WTC11 (cell line): ENCODE measurements around the gene LRMDA. TPM values are rescaled to one million over a fixed set of nuclear protein-coding genes. Genes with fewer than 3 reads are reported as not detected.

Experiments used
- ATAC-seq: fragments of 200-7000 bp; cut with Tn5 transposase; 2 replicates; pipeline ENCODE4 v1.10.0; 2021; ENCODE audit warnings: mild to moderate bottlenecking, moderate library complexity
- CTCF ChIA-PET: fragments of 300-600 bp; sonication (Branson Sonifier 250); formaldehyde crosslinking; loops from one replicate; lab custom pipeline; 2021; ENCODE audit warnings: antibody characterized with exemption; lab: Charles Lee
- POLR2A ChIA-PET: fragments of 350-600 bp; sonication (Branson Sonifier 250); formaldehyde crosslinking; loops from one replicate; lab custom pipeline; 2021; ENCODE audit warnings: antibody characterized with exemption; lab: Charles Lee
- DNase-seq: peaks from one replicate; pipeline ENCODE4 v3.0.0; 2021; ENCODE audit warnings: low spot score
- H3K27ac Mint-ChIP-seq: 2 replicates; pipeline ENCODE4 v1.8.0; 2021; ENCODE audit warnings: mixed read lengths
- H3K27me3 Mint-ChIP-seq: 2 replicates; pipeline ENCODE4 v1.8.0; 2021; ENCODE audit warnings: low read depth, mild to moderate bottlenecking, moderate library complexity, mixed read lengths
- H3K36me3 Mint-ChIP-seq: 2 replicates; pipeline ENCODE4 v1.8.0; 2021; ENCODE audit warnings: mixed read lengths
- H3K4me1 Mint-ChIP-seq: 2 replicates; pipeline ENCODE4 v1.8.0; 2022; ENCODE audit warnings: mixed read lengths
- H3K4me3 Mint-ChIP-seq: 2 replicates; pipeline ENCODE4 v1.8.0; 2021; ENCODE audit warnings: mild to moderate bottlenecking, moderate library complexity, mixed read lengths
- H3K9me3 Mint-ChIP-seq: 2 replicates; pipeline ENCODE4 v1.8.0; 2021; ENCODE audit warnings: mixed read lengths
- ATF1 ChIP-seq: sonication (generic); formaldehyde crosslinking; IDR thresholded peaks from 2 replicates; pipeline ENCODE4 v1.8.1; 2023; ENCODE audit warnings: mild to moderate bottlenecking, moderate library complexity, missing genetic modification reagents
- ETV6 ChIP-seq: sonication (generic); formaldehyde crosslinking; IDR thresholded peaks from 2 replicates; pipeline ENCODE4 v1.8.1; 2022; ENCODE audit warnings: mild to moderate bottlenecking, missing genetic modification reagents
- HMGA2 ChIP-seq: fragments of 250-450 bp; sonication (Bioruptor Pico); IDR thresholded peaks from 2 replicates; pipeline ENCODE4 v1.4.0; 2021; ENCODE audit warnings: mild to moderate bottlenecking, moderate library complexity
- JUN ChIP-seq: sonication (generic); formaldehyde crosslinking; IDR thresholded peaks from 2 replicates; pipeline ENCODE4 v1.8.0; 2023; ENCODE audit warnings: mild to moderate bottlenecking, missing genetic modification reagents
- MYBL2 ChIP-seq: sonication (generic); formaldehyde crosslinking; IDR thresholded peaks from 2 replicates; pipeline ENCODE4 v1.8.1; 2023; ENCODE audit warnings: mild to moderate bottlenecking, moderate library complexity, missing genetic modification reagents
- RORB ChIP-seq: fragments of 250-450 bp; sonication (Bioruptor Pico); IDR thresholded peaks from 2 replicates; pipeline ENCODE4 v1.9.0; 2021; ENCODE audit warnings: mild to moderate bottlenecking
- TEAD4 ChIP-seq: sonication (generic); formaldehyde crosslinking; IDR thresholded peaks from 2 replicates; pipeline ENCODE4 v1.8.0; 2022; ENCODE audit warnings: mild to moderate bottlenecking, missing genetic modification reagents
- ZNF232 ChIP-seq: sonication (generic); formaldehyde crosslinking; IDR thresholded peaks from 2 replicates; pipeline ENCODE4 v1.8.0; 2022; ENCODE audit warnings: mild to moderate bottlenecking, missing genetic modification reagents
- ZNF263 ChIP-seq: sonication (generic); formaldehyde crosslinking; IDR thresholded peaks from 2 replicates; pipeline ENCODE4 v1.8.1; 2022; ENCODE audit warnings: low read depth, mild to moderate bottlenecking, moderate library complexity, missing genetic modification reagents
- total RNA-seq: library from RNA; stranded (reverse); gene quantifications from 3 replicates; pipeline ENCODE4 v1.2.3, GENCODE V29; 2021
- TF ChIP-seq, protein P1 (sequence below): sonication (generic); formaldehyde crosslinking; IDR thresholded peaks from 2 replicates; pipeline ENCODE4 v1.8.1; 2023; ENCODE audit warnings: mild to moderate bottlenecking, missing genetic modification reagents, moderate library complexity
- TF ChIP-seq, protein P2 (sequence below): sonication (generic); formaldehyde crosslinking; IDR thresholded peaks from 2 replicates; pipeline ENCODE4 v1.8.0; 2022; ENCODE audit warnings: mild to moderate bottlenecking, missing genetic modification reagents
- TF ChIP-seq, protein P3 (sequence below): fragments of 250-450 bp; sonication (Bioruptor Pico); conservative IDR thresholded peaks from 2 replicates; pipeline ENCODE4 v1.9.0; 2021; ENCODE audit warnings: mild to moderate bottlenecking
- TF ChIP-seq, protein P4 (sequence below): sonication (generic); formaldehyde crosslinking; IDR thresholded peaks from 2 replicates; pipeline ENCODE4 v1.8.1; 2023; ENCODE audit warnings: mild to moderate bottlenecking, missing genetic modification reagents, borderline replicate concordance
- TF ChIP-seq, protein P5 (sequence below): sonication (generic); formaldehyde crosslinking; IDR thresholded peaks from 2 replicates; pipeline ENCODE4 v1.8.1; 2022; ENCODE audit warnings: mild to moderate bottlenecking, moderate library complexity, missing genetic modification reagents
- TF ChIP-seq, protein P6 (sequence below): sonication (generic); formaldehyde crosslinking; IDR thresholded peaks from 2 replicates; pipeline ENCODE4 v1.8.0; 2022; ENCODE audit warnings: missing genetic modification reagents
- TF ChIP-seq, protein P7 (sequence below): sonication (generic); formaldehyde crosslinking; conservative IDR thresholded peaks from 2 replicates; pipeline ENCODE4 v1.8.1; 2022; ENCODE audit warnings: mild to moderate bottlenecking, missing genetic modification reagents
- TF ChIP-seq, protein P8 (sequence below): fragments of 250-450 bp; sonication (Bioruptor Pico); IDR thresholded peaks from 2 replicates; pipeline ENCODE4 v1.8.0; 2021; ENCODE audit warnings: mild to moderate bottlenecking
- TF ChIP-seq, protein P9 (sequence below): fragments of 250-450 bp; sonication (Bioruptor Pico); IDR thresholded peaks from 2 replicates; pipeline ENCODE4 v1.9.0; 2021; ENCODE audit warnings: mild to moderate bottlenecking

The LRMDA gene
- total RNA-seq, 1 experiment from 2014 or later, result 0.92 TPM

DNA sequence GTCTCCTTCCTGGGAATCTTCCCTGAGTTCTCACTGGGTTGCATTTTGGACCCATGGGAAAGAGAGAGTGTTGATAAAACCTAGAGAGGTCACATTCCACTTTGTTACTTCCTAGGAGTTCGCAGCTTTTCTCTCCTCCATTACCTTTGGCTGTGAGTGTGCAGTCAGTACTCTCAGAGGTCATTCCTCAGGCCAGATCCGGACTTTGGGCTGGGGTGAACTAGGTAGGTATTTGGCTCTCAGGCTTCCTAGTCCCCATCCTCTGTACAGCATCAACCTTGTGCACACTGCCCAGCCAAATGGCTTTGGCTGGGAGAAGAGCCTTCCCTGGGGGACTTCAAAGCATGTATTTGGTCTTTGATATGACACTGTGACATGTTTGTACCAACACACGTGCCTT lies 508.1 kb downstream of the LRMDA start (continued):
- TF ChIP-seq, protein P1, sequence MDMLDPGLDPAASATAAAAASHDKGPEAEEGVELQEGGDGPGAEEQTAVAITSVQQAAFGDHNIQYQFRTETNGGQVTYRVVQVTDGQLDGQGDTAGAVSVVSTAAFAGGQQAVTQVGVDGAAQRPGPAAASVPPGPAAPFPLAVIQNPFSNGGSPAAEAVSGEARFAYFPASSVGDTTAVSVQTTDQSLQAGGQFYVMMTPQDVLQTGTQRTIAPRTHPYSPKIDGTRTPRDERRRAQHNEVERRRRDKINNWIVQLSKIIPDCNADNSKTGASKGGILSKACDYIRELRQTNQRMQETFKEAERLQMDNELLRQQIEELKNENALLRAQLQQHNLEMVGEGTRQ (CRISPR knock-in tag), result no peak
- TF ChIP-seq, protein P2, sequence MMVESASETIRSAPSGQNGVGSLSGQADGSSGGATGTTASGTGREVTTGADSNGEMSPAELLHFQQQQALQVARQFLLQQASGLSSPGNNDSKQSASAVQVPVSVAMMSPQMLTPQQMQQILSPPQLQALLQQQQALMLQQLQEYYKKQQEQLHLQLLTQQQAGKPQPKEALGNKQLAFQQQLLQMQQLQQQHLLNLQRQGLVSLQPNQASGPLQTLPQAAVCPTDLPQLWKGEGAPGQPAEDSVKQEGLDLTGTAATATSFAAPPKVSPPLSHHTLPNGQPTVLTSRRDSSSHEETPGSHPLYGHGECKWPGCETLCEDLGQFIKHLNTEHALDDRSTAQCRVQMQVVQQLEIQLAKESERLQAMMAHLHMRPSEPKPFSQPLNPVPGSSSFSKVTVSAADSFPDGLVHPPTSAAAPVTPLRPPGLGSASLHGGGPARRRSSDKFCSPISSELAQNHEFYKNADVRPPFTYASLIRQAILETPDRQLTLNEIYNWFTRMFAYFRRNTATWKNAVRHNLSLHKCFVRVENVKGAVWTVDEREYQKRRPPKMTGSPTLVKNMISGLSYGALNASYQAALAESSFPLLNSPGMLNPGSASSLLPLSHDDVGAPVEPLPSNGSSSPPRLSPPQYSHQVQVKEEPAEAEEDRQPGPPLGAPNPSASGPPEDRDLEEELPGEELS (CRISPR knock-in tag), result no peak
- TF ChIP-seq ATF1 (CRISPR knock-in tag), result no peak
- no peak for TF ChIP-seq ETV6 (CRISPR knock-in tag)
- TF ChIP-seq, protein P3, sequence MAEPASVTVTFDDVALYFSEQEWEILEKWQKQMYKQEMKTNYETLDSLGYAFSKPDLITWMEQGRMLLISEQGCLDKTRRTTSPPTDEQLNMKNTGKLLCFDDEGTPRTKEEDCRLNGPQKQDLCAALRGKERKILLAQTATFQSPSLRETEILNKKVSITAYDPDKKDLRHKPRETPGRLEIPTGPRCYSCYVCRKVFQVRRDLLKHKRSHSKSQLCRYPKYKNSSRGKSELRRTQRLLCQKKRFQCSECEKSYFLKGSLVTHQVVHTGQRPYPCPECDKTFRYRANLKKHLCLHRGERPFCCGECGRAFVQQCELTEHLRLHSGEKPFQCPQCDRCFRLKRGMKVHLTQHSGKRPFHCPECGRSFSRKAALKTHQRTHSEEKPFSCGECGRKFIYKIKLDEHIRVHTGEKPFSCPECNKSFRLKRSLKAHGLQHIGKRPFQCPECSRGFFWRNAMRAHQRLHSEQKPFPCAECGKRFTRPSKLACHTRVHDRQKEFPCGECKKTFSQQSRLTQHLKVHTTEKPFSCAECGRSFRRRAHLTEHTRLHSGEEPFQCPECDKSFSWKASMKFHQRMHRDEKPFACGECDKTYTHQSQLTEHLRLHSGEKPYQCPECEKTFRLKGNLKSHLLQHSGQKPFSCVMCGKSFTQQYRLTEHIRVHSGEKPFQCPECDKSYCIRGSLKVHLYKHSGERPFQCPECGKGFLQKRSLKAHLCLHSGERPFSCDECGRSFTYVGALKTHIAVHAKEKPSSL (CRISPR knock-in tag), result no peak
- TF ChIP-seq TEAD4 (CRISPR knock-in tag), result no peak
- no peak for TF ChIP-seq MYBL2
- TF ChIP-seq, protein P4, sequence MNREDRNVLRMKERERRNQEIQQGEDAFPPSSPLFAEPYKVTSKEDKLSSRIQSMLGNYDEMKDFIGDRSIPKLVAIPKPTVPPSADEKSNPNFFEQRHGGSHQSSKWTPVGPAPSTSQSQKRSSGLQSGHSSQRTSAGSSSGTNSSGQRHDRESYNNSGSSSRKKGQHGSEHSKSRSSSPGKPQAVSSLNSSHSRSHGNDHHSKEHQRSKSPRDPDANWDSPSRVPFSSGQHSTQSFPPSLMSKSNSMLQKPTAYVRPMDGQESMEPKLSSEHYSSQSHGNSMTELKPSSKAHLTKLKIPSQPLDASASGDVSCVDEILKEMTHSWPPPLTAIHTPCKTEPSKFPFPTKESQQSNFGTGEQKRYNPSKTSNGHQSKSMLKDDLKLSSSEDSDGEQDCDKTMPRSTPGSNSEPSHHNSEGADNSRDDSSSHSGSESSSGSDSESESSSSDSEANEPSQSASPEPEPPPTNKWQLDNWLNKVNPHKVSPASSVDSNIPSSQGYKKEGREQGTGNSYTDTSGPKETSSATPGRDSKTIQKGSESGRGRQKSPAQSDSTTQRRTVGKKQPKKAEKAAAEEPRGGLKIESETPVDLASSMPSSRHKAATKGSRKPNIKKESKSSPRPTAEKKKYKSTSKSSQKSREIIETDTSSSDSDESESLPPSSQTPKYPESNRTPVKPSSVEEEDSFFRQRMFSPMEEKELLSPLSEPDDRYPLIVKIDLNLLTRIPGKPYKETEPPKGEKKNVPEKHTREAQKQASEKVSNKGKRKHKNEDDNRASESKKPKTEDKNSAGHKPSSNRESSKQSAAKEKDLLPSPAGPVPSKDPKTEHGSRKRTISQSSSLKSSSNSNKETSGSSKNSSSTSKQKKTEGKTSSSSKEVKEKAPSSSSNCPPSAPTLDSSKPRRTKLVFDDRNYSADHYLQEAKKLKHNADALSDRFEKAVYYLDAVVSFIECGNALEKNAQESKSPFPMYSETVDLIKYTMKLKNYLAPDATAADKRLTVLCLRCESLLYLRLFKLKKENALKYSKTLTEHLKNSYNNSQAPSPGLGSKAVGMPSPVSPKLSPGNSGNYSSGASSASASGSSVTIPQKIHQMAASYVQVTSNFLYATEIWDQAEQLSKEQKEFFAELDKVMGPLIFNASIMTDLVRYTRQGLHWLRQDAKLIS (CRISPR knock-in tag), result no peak
- TF ChIP-seq, protein P5, sequence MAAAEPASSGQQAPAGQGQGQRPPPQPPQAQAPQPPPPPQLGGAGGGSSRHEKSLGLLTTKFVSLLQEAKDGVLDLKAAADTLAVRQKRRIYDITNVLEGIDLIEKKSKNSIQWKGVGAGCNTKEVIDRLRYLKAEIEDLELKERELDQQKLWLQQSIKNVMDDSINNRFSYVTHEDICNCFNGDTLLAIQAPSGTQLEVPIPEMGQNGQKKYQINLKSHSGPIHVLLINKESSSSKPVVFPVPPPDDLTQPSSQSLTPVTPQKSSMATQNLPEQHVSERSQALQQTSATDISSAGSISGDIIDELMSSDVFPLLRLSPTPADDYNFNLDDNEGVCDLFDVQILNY (CRISPR knock-in tag), result no peak
- TF ChIP-seq ZNF232 (CRISPR knock-in tag), result no peak

DNA sequence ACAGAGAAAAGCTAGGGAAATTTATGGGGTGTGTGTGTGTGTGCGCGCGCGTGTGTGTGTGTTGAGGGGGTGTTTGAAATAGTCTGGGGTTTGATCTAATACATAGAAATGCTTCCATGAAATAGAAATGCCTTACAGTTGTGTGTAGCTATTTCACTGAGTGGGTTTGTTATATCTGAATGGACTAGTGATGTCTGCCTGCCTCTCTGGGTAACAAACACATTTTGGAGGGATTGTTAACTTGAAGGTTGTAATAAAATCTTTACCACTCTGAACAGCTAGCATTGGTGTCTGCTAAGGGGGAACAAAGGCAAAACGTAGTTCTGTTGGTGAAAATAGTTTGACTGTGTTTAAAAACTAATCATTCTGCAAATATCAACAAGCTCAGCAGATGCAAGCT lies 509.3 kb downstream of the LRMDA start:
- Mint-ChIP-seq H3K4me1 (peaks cover 10% of the 10 kb centered on the region), H3K27me3 (peaks cover 2% of the 10 kb centered on the region; the same call in 1 of the 2 replicates), H3K27ac (no peak overlapping the region), H3K4me3 (no peak overlapping the region), H3K9me3 (peaks cover 22% of the 10 kb centered on the region), H3K36me3 (peaks cover 9% of the 10 kb centered on the region; the same call in 1 of the 2 replicates)
- ChIA-PET CTCF (no interaction called here), POLR2A (no interaction called here)
- DNase-seq (no peak), ATAC-seq (no peak)
- TF ChIP-seq, protein P6, sequence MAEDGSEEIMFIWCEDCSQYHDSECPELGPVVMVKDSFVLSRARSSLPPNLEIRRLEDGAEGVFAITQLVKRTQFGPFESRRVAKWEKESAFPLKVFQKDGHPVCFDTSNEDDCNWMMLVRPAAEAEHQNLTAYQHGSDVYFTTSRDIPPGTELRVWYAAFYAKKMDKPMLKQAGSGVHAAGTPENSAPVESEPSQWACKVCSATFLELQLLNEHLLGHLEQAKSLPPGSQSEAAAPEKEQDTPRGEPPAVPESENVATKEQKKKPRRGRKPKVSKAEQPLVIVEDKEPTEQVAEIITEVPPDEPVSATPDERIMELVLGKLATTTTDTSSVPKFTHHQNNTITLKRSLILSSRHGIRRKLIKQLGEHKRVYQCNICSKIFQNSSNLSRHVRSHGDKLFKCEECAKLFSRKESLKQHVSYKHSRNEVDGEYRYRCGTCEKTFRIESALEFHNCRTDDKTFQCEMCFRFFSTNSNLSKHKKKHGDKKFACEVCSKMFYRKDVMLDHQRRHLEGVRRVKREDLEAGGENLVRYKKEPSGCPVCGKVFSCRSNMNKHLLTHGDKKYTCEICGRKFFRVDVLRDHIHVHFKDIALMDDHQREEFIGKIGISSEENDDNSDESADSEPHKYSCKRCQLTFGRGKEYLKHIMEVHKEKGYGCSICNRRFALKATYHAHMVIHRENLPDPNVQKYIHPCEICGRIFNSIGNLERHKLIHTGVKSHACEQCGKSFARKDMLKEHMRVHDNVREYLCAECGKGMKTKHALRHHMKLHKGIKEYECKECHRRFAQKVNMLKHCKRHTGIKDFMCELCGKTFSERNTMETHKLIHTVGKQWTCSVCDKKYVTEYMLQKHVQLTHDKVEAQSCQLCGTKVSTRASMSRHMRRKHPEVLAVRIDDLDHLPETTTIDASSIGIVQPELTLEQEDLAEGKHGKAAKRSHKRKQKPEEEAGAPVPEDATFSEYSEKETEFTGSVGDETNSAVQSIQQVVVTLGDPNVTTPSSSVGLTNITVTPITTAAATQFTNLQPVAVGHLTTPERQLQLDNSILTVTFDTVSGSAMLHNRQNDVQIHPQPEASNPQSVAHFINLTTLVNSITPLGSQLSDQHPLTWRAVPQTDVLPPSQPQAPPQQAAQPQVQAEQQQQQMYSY (CRISPR knock-in tag), result no peak
- TF ChIP-seq, protein P1 (CRISPR knock-in tag), result no peak
- no peak for TF ChIP-seq HMGA2
- TF ChIP-seq, protein P7, sequence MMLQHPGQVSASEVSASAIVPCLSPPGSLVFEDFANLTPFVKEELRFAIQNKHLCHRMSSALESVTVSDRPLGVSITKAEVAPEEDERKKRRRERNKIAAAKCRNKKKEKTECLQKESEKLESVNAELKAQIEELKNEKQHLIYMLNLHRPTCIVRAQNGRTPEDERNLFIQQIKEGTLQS (CRISPR knock-in tag), result no peak
- TF ChIP-seq RORB (CRISPR knock-in tag), result no peak
- TF ChIP-seq, protein P8, sequence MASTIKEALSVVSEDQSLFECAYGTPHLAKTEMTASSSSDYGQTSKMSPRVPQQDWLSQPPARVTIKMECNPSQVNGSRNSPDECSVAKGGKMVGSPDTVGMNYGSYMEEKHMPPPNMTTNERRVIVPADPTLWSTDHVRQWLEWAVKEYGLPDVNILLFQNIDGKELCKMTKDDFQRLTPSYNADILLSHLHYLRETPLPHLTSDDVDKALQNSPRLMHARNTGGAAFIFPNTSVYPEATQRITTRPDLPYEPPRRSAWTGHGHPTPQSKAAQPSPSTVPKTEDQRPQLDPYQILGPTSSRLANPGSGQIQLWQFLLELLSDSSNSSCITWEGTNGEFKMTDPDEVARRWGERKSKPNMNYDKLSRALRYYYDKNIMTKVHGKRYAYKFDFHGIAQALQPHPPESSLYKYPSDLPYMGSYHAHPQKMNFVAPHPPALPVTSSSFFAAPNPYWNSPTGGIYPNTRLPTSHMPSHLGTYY (CRISPR knock-in tag), result no peak
- no peak for TF ChIP-seq ZNF263
- TF ChIP-seq, protein P5 (CRISPR knock-in tag), result no peak
- TF ChIP-seq JUN (CRISPR knock-in tag), result no peak
- TF ChIP-seq, protein P9, sequence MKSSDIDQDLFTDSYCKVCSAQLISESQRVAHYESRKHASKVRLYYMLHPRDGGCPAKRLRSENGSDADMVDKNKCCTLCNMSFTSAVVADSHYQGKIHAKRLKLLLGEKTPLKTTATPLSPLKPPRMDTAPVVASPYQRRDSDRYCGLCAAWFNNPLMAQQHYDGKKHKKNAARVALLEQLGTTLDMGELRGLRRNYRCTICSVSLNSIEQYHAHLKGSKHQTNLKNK, result no peak
